ENCODE measurements around the gene MAPT.

The MAPT gene

GRCh38 chr17:45873728-45874127 is 20.6 kb upstream of the MAPT start:
- peaks cover 4% of the 10 kb centered on the region for H3K27me3 Mint-ChIP-seq
- H3K27ac Mint-ChIP-seq: peak overlapping the region; percentile 83
- H3K9me3 Mint-ChIP-seq: no peaks in the 10 kb centered on the region
- no peaks in the 10 kb centered on the region for H3K36me3 Mint-ChIP-seq (ENCODE audit: low read depth)
- no peak overlapping the region for H3K4me3 Mint-ChIP-seq
- H3K4me1 Mint-ChIP-seq (ENCODE audit: low read depth): peaks cover 17% of the 10 kb centered on the region
- DNase-seq: peak; percentile 44

DNA sequence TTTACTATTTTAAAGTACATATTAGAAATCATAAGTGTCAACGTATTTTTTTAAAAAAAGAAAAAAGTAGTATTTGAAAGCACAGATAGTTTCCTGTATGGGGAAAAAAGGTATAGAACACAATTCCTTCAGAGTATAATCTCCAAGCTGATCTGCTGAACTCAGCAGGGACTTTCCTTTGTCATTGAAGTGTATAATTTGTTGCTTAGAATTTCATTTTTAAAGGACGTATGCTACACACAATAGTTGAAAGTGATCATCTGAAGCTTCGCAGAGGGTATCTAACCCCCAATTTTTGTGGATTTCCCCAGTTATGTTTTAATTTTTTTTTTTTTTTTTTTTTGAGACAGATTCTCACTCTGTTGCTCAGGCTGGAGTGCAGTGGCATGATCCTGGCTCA is 20.2 kb upstream of the MAPT start:
- H3K4me3 Mint-ChIP-seq: no peak overlapping the region
- no peak for DNase-seq
- no peaks in the 10 kb centered on the region for H3K9me3 Mint-ChIP-seq
- H3K4me1 Mint-ChIP-seq (ENCODE audit: low read depth): peaks cover 17% of the 10 kb centered on the region
- peaks cover 4% of the 10 kb centered on the region for H3K27me3 Mint-ChIP-seq
- no peak overlapping the region for H3K27ac Mint-ChIP-seq
- no peaks in the 10 kb centered on the region for H3K36me3 Mint-ChIP-seq (ENCODE audit: low read depth)

- DNase-seq: no peak
- H3K4me1 Mint-ChIP-seq (ENCODE audit: low read depth): peaks cover 13% of the 10 kb centered on the region
- H3K4me3 Mint-ChIP-seq: no peak overlapping the region
- peaks cover 7% of the 10 kb centered on the region for H3K27me3 Mint-ChIP-seq
- no peak overlapping the region for H3K27ac Mint-ChIP-seq
- no peaks in the 10 kb centered on the region for H3K9me3 Mint-ChIP-seq
- H3K36me3 Mint-ChIP-seq (ENCODE audit: low read depth): no peaks in the 10 kb centered on the region
Observed at GRCh38 chr17:45876539-45876938, 17.8 kb upstream of the MAPT start.

DNA sequence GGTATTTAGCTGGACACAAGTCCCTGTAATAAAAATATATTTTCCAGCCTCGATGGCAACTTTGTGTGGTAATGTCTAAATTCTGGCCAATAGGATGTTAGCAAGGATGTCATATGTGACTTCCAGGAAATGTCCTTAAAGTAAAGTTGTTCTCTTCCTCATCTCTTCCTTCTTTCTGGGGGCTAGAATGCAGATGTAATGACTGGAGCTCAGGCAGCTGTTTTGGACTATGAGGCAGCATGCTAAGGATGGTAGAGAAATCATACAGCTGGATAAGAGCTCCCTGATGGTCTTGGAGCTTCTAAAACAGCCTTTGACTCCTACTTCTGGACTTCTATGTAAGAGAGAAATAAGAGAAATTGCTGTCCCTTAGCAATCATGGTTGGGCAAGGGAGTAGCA is 16.9 kb upstream of the MAPT start:
- H3K9me3 Mint-ChIP-seq: no peaks in the 10 kb centered on the region
- H3K4me3 Mint-ChIP-seq: no peak overlapping the region
- no peaks in the 10 kb centered on the region for H3K36me3 Mint-ChIP-seq (ENCODE audit: low read depth)
- DNase-seq: no peak
- peaks cover 10% of the 10 kb centered on the region for H3K4me1 Mint-ChIP-seq (ENCODE audit: low read depth)
- H3K27me3 Mint-ChIP-seq: peaks cover 10% of the 10 kb centered on the region
- no peak overlapping the region for H3K27ac Mint-ChIP-seq

GRCh38 chr17:45883063-45883462 is 11.3 kb upstream of the MAPT start:
- Mint-ChIP-seq H3K4me3 (no peak overlapping the region), H3K36me3 (ENCODE audit: low read depth) (no peaks in the 10 kb centered on the region), H3K27me3 (peaks cover 9% of the 10 kb centered on the region), H3K9me3 (peaks cover 8% of the 10 kb centered on the region), H3K4me1 (ENCODE audit: low read depth) (peaks cover 1% of the 10 kb centered on the region), H3K27ac (no peak overlapping the region)
- DNase-seq: no peak

DNA sequence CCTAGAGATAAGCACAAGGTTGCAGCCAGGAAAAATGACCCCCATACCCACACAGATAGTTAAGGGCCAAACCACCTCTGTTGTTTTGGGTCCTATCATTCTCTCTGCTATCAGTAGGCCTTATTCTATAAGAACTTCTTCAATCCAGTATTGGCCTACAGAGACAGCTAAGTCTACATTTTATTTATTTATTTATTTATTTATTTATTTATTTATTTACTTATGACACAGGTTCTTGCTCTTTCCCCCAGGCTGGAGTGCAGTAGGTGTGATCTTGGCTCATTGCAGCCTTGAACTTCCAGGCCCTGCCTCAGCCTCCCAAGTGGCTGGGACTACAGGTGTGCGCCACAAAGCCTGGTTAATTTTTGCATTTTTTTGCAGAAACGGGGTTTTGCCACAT is 7.5 kb upstream of the MAPT start:
- H3K4me1 Mint-ChIP-seq (ENCODE audit: low read depth): peaks cover 10% of the 10 kb centered on the region
- H3K27me3 Mint-ChIP-seq: peaks cover 9% of the 10 kb centered on the region
- no peak for DNase-seq
- peaks cover 8% of the 10 kb centered on the region for H3K9me3 Mint-ChIP-seq
- H3K4me3 Mint-ChIP-seq: no peak overlapping the region
- no peaks in the 10 kb centered on the region for H3K36me3 Mint-ChIP-seq (ENCODE audit: low read depth)
- no peak overlapping the region for H3K27ac Mint-ChIP-seq

- H3K9me3 Mint-ChIP-seq: peaks cover 11% of the 10 kb centered on the region
- no peaks in the 10 kb centered on the region for H3K36me3 Mint-ChIP-seq (ENCODE audit: low read depth)
- H3K4me1 Mint-ChIP-seq (ENCODE audit: low read depth): peaks cover 10% of the 10 kb centered on the region
- H3K4me3 Mint-ChIP-seq: no peak overlapping the region
- H3K27ac Mint-ChIP-seq: no peak overlapping the region
- peaks cover 8% of the 10 kb centered on the region for H3K27me3 Mint-ChIP-seq
- DNase-seq: no peak
Observed at GRCh38 chr17:45888392-45888791, 6.0 kb upstream of the MAPT start.

GRCh38 chr17:45889579-45889978 is 4.8 kb upstream of the MAPT start:
- Mint-ChIP-seq H3K9me3 (peaks cover 10% of the 10 kb centered on the region), H3K27ac (no peak overlapping the region), H3K27me3 (peaks cover 8% of the 10 kb centered on the region), H3K4me1 (ENCODE audit: low read depth) (peaks cover 14% of the 10 kb centered on the region), H3K36me3 (ENCODE audit: low read depth) (no peaks in the 10 kb centered on the region), H3K4me3 (no peak overlapping the region)
- DNase-seq: no peak

- Mint-ChIP-seq H3K9me3 (peaks cover 2% of the 10 kb centered on the region), H3K36me3 (ENCODE audit: low read depth) (no peaks in the 10 kb centered on the region), H3K27ac (no peak overlapping the region), H3K4me1 (ENCODE audit: low read depth) (peaks cover 29% of the 10 kb centered on the region), H3K4me3 (peak overlapping the region; percentile 67), H3K27me3 (peaks cover 42% of the 10 kb centered on the region)
- no peak for DNase-seq
Observed at GRCh38 chr17:45893725-45894021, 681 bp upstream of the MAPT start.

- DNase-seq: peak; percentile 59
- Mint-ChIP-seq H3K27me3 (peaks cover 59% of the 10 kb centered on the region), H3K4me3 (peak overlapping the region; percentile 76), H3K4me1 (ENCODE audit: low read depth) (peaks cover 27% of the 10 kb centered on the region), H3K9me3 (peaks cover 2% of the 10 kb centered on the region), H3K36me3 (ENCODE audit: low read depth) (no peaks in the 10 kb centered on the region), H3K27ac (peak overlapping the region; percentile 18)
Observed at GRCh38 chr17:45895304-45895968, 1.1 kb downstream of the MAPT start.

DNA sequence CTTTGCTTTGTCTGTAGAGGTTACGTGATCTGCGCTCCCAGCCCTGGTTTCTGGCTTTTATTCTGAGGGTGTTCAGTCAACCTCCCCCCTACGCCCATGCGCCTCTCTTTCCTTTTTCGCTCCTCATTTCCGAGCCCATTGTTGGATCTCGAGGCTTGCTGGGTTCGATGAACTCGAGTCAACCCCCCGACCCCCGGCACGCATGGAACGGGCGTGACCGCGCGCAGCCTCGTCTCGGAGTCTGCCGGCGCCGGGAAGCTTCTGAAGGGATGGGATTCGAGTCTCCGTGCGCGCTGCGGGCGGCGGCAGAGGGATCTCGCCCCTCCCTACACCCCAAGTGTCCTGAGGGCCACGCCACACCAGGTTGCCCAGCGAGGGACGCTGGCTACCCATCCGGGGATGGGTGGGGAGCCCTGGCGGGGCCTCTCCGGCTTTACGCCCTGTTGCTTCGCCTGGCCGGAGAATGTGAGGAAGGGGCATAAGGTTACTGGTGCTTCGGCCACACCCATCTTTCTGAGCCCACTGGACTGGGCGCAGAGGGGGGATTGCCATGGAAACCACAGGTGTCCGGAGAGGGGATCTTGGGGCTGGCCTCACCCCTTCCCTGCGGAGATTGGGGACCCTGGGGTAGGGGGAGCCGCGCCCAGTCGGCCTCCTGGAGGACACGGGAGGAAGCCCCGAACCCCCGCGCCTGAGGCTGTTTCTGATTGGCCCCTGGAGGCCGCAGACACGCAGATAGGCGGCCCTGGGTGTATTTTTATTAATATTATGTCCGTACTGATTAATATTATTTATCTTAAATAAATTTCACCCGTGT is 1.8 kb downstream of the MAPT start:
- DNase-seq: no peak
- Mint-ChIP-seq H3K4me3 (peak overlapping the region; percentile 76), H3K9me3 (peaks cover 2% of the 10 kb centered on the region), H3K4me1 (ENCODE audit: low read depth) (peaks cover 27% of the 10 kb centered on the region), H3K36me3 (ENCODE audit: low read depth) (no peaks in the 10 kb centered on the region), H3K27ac (no peak overlapping the region), H3K27me3 (peaks cover 67% of the 10 kb centered on the region)

- H3K4me1 Mint-ChIP-seq (ENCODE audit: low read depth): peaks cover 27% of the 10 kb centered on the region
- H3K27ac Mint-ChIP-seq: no peak overlapping the region
- peaks cover 63% of the 10 kb centered on the region for H3K27me3 Mint-ChIP-seq
- H3K4me3 Mint-ChIP-seq: no peak overlapping the region
- peaks cover under 1% of the 10 kb centered on the region for H3K9me3 Mint-ChIP-seq
- peak; percentile 46 for DNase-seq
- no peaks in the 10 kb centered on the region for H3K36me3 Mint-ChIP-seq (ENCODE audit: low read depth)
Observed at GRCh38 chr17:45896803-45897693, 2.7 kb downstream of the MAPT start.

- Mint-ChIP-seq H3K36me3 (ENCODE audit: low read depth) (no peaks in the 10 kb centered on the region), H3K4me3 (no peak overlapping the region), H3K9me3 (no peaks in the 10 kb centered on the region), H3K27me3 (peaks cover 70% of the 10 kb centered on the region), H3K4me1 (ENCODE audit: low read depth) (peaks cover 19% of the 10 kb centered on the region), H3K27ac (no peak overlapping the region)
- no peak for DNase-seq
Observed at GRCh38 chr17:45900136-45900535, 5.8 kb downstream of the MAPT start.

GRCh38 chr17:45900723-45901415 is 6.5 kb downstream of the MAPT start:
- DNase-seq: no peak
- Mint-ChIP-seq H3K9me3 (no peaks in the 10 kb centered on the region), H3K27ac (no peak overlapping the region), H3K4me1 (ENCODE audit: low read depth) (peaks cover 15% of the 10 kb centered on the region), H3K4me3 (no peak overlapping the region), H3K27me3 (peaks cover 67% of the 10 kb centered on the region), H3K36me3 (ENCODE audit: low read depth) (no peaks in the 10 kb centered on the region)

Measured in activated T-cell treated with anti-CD3 and anti-CD28 coated beads, Interleukin-2, amount 50 U/mL, for 24 hours (primary cell).